Activated CD4-positive, alpha-beta T cell treated with anti-CD3 and anti-CD28 coated beads, Interleukin-2, amount 10 ng/mL, durations not matched to agents 7 days and 5 days (primary cell): ENCODE data around the gene ABCG1. TPM values are rescaled to one million over a fixed set of nuclear protein-coding genes. Genes with fewer than 3 reads are reported as not detected.

Experiments
- CTCF ChIA-PET: fragments of 350-600 bp; sonication (Branson Sonifier 250); formaldehyde crosslinking; loops from one replicate; lab custom pipeline; 2021; ENCODE audit warnings: antibody characterized with exemption; lab: Charles Lee
- POLR2A ChIA-PET: fragments of 350-600 bp; sonication (Branson Sonifier 250); formaldehyde crosslinking; loops from one replicate; lab custom pipeline; 2021; ENCODE audit warnings: antibody characterized with exemption; lab: Charles Lee
- DNase-seq: peaks from one replicate; pipeline ENCODE4 v3.0.0-alpha.2; 2020
- H3K27ac Mint-ChIP-seq: one replicate; pipeline ENCODE4 v1.8.0; 2021; ENCODE audit warnings: mild to moderate bottlenecking, moderate library complexity, mixed read lengths
- H3K27me3 Mint-ChIP-seq: one replicate; pipeline ENCODE4 v1.8.0; 2021; ENCODE audit warnings: mixed read lengths
- H3K36me3 Mint-ChIP-seq: one replicate; pipeline ENCODE4 v1.8.0; 2021; ENCODE audit warnings: low read depth, mixed read lengths
- H3K4me1 Mint-ChIP-seq: one replicate; pipeline ENCODE4 v1.8.0; 2021; ENCODE audit warnings: mixed read lengths
- H3K4me3 Mint-ChIP-seq: one replicate; pipeline ENCODE4 v1.8.0; 2021; ENCODE audit warnings: mild to moderate bottlenecking, moderate library complexity, mixed read lengths
- H3K9me3 Mint-ChIP-seq: one replicate; pipeline ENCODE4 v1.8.0; 2021; ENCODE audit warnings: mixed read lengths
- total RNA-seq, 2 experiments: library from RNA; stranded (reverse); gene quantifications; one replicate each; pipeline ENCODE4 v1.2.3, GENCODE V29; 2021

ABCG1 gene
- total RNA-seq, 2 experiments from 2014 or later: 10.2 to 12.3 TPM

DNA sequence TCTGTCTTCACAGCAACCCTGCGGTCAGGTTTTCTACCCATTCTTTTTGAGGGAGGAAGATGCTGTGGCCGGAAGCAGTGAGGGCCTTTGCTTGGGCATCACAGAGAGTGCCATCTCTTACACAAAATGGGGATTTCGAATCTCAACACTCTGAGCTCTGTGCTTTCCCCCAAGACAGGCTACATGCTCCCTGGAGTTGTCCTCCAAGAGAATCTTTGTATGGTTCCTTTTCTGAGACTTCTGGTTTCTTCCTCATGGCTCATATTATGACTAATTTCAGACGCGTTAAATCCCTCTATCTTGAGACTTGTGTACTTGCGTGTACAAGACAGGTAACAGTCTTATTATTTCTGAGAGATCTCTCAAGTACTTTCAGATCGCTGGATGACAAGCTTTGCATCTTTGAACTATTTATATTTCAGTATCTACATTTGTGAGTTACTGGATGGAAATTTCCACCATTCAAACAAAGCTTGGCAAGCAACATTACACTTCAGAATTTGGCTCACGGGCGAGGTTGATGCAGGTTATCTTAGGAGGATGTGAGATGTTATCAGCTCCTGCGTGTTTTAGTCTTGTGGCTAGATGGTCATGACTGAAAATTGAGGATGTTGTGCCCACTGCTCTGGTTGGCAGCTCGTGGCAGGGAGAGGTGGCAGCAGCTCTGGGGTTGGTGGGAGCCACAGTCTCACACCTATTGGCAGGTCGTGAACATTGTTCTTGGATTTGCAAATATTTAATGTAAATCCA, 19.4 kb downstream of the ABCG1 start:
- Mint-ChIP-seq H3K4me3 (peak overlapping the region; percentile 27), H3K9me3 (no peaks in the 10 kb centered on the region), H3K4me1 (peaks cover 73% of the 10 kb centered on the region), H3K36me3 (peaks cover 4% of the 10 kb centered on the region), H3K27me3 (no peaks in the 10 kb centered on the region), H3K27ac (peak overlapping the region; percentile 88)
- peak; percentile 74 for DNase-seq
- ChIA-PET CTCF (interaction anchor here (0.6 to 4.6 kb wide), 12 partner anchors 10 to 93 kb away, joined by 3 to 25 read pairs (median 7); no protein-coding TSS in a partner anchor), POLR2A (interaction anchor here (0.7 kb wide), 1 partner anchor 462 kb away, joined by 4 read pairs; no protein-coding TSS in a partner anchor)

DNA sequence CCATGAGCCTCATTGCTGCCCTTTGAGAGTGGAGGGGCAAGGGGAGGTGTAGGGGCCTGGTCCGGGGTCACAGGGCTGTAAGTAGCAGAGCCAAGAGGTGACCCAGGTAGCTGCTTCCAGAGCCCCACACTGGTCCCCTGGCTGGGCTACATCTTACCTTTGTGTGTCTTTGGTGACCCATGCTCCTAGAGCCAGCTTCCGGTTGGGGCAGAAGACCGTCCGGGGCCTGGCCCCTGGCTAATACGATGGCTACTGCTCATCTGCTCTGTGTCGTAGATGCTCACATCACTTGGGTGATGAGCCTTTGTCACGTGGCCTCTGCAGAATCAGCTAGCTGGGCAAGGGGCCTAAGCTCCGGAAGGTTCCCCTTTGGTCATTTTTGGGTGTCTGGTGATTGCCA, 20.6 kb downstream of the ABCG1 start:
- no peaks in the 10 kb centered on the region for H3K9me3 Mint-ChIP-seq
- H3K4me1 Mint-ChIP-seq: peaks cover 61% of the 10 kb centered on the region
- ChIA-PET CTCF (interaction anchor here (1.7 to 4.6 kb wide), 5 partner anchors 11 to 94 kb away, joined by 9 to 25 read pairs (median 13); no protein-coding TSS in a partner anchor), POLR2A (no interaction called here)
- DNase-seq: no peak
- H3K36me3 Mint-ChIP-seq: peaks cover 4% of the 10 kb centered on the region
- no peak overlapping the region for H3K27ac Mint-ChIP-seq
- H3K27me3 Mint-ChIP-seq: no peaks in the 10 kb centered on the region
- H3K4me3 Mint-ChIP-seq: no peak overlapping the region

DNA sequence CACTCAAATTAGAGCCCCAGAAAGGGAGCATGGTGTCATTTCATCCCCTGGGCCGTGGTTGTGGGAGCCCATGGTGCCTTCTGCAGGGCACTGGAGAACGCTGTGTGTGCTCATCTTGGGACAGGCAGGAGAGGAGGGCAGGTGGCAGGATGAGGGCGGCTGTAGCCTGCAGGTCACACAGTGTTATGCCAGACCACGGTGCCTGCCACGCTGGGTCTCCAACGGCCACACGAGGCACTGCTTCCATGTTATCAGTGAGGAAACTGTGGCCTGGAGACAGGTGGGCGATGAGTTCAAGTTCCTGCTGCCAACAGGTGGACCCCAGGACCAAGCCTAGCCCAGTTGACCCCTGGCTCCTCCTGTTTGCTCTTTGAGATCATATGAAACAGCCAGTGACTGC, 21.0 kb downstream of the ABCG1 start:
- Mint-ChIP-seq H3K4me1 (peaks cover 60% of the 10 kb centered on the region), H3K36me3 (peaks cover 4% of the 10 kb centered on the region), H3K4me3 (no peak overlapping the region), H3K27ac (no peak overlapping the region), H3K9me3 (no peaks in the 10 kb centered on the region), H3K27me3 (no peaks in the 10 kb centered on the region)
- ChIA-PET CTCF (interaction anchor here (2.8 to 4.6 kb wide), 2 partner anchors 19 to 20 kb away, joined by 11 to 25 read pairs; no protein-coding TSS in a partner anchor), POLR2A (no interaction called here)
- no peak for DNase-seq

DNA sequence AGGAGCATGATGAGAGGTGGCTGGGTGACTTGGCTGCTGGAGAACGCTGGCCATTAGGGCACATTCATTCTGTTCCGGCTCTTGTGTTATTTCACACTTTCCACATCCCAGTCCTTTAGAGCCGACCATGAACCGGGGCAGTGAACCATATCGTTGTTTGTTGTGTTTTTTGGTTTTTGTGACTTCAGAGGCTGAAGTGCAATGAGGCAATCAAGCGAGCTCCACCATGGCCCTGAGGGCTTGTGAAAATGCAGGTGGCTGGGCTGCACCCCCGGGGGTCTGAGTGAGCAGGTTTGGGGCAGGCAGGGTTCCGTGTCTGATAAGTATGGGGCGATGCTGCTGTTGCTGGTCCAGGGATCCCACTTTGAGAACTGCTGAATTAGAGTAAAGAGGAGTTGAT, 23.7 kb downstream of the ABCG1 start:
- no peaks in the 10 kb centered on the region for H3K9me3 Mint-ChIP-seq
- H3K36me3 Mint-ChIP-seq: peaks cover 2% of the 10 kb centered on the region
- ChIA-PET POLR2A (no interaction called here), CTCF (interaction anchor here (0.9 to 2.4 kb wide), 2 partner anchors 16 to 97 kb away, joined by 3 to 11 read pairs; no protein-coding TSS in a partner anchor)
- no peaks in the 10 kb centered on the region for H3K27me3 Mint-ChIP-seq
- no peak overlapping the region for H3K4me3 Mint-ChIP-seq
- DNase-seq: no peak
- H3K27ac Mint-ChIP-seq: no peak overlapping the region
- H3K4me1 Mint-ChIP-seq: peaks cover 40% of the 10 kb centered on the region

DNA sequence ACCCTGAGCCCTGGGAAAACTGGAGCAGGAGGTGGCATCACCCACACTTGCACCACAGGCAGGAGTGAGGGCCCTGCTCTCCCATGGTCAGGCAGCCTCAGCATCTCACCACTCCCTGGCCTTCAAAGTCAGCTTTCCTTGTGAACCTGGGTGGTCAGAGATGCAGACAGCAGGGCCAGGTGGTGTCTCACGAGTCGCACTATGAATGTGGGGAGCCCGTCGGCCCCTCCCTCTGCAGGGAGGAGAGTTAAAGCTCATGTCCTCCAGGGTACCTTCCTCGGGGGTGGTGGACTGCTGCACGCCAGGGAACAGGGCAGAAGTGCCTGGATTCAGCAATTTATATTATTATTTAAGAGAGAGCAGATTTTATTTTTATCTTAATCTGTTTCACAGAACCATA, 24.1 kb downstream of the ABCG1 start:
- ChIA-PET POLR2A (no interaction called here), CTCF (interaction anchor here (0.9 to 2.4 kb wide), 2 partner anchors 16 to 98 kb away, joined by 3 to 11 read pairs; no protein-coding TSS in a partner anchor)
- Mint-ChIP-seq H3K27me3 (no peaks in the 10 kb centered on the region), H3K4me1 (peaks cover 36% of the 10 kb centered on the region), H3K9me3 (peaks cover under 1% of the 10 kb centered on the region), H3K27ac (no peak overlapping the region), H3K4me3 (no peak overlapping the region), H3K36me3 (peaks cover 3% of the 10 kb centered on the region)
- no peak for DNase-seq

DNA sequence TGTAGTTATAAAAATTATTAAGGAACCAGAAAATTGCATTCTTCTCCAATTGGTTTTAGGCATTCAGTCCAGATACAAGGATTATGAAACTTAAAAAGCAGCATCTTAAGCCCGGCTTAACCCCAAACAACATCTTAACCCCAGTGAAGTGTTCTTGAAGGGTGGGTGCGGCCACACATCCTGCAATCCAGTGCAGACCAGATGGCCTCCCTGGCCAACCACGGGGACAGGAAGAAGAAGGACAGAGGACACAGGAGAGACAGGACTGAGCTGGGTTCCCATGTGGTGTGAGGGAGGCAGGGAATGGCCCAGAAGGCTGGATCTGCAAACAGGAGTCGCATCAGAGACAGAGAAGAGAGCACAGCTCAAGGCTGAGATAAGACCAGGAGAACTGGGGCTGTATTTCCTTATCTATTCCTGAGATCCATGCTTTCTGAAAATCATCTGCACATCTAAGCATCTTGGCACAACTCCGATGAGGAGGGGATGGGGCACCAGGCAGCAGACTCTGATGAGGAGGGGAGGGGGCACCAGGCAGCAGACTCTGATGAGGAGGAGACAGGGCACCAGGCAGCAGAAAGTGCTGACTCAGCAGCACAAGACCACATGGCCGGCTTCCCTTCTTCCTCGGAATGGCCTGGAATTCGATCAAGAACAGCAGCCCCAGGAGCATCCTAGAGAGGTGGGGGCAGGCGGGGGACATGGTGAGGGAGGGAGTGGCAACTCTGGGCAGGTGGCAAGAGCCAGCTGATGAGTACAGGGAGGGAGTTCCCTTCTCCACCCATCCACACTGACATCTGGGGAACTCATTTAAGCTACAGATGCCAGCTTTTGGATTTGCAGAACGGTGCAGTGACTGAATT, 26.6 kb downstream of the ABCG1 start:
- Mint-ChIP-seq H3K4me3 (no peak overlapping the region), H3K27ac (no peak overlapping the region), H3K27me3 (no peaks in the 10 kb centered on the region), H3K4me1 (peaks cover 19% of the 10 kb centered on the region), H3K36me3 (peaks cover 3% of the 10 kb centered on the region), H3K9me3 (peaks cover 2% of the 10 kb centered on the region)
- DNase-seq: no peak
- POLR2A ChIA-PET: no interaction called here
- CTCF ChIA-PET: interaction anchor here (0.5 to 2.1 kb wide), 4 partner anchors 13 to 826 kb away, joined by 3 to 7 read pairs (median 5); no protein-coding TSS in a partner anchor

DNA sequence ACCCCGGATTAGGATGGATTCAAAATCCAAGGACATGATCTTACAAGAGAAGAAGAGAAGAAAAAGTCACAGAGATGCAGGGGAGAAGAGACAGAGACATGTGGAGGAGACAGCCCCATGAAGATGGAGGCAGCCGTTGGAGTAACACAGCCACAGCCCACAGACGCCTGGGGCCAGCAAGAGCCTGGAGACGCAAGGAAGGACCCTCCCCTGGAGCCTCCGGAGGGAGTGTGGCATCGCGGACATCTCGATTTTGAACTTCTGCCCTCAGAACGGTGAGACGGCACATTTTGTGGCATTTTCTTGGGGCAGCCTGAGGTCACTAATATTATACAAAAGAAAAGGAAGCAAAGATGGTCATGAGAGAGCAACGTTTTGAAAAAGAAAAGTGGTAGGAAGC, 28.8 kb downstream of the ABCG1 start:
- ChIA-PET POLR2A (no interaction called here), CTCF (no interaction called here)
- no peak overlapping the region for H3K4me3 Mint-ChIP-seq
- H3K27me3 Mint-ChIP-seq: no peaks in the 10 kb centered on the region
- H3K4me1 Mint-ChIP-seq: peaks cover 13% of the 10 kb centered on the region
- H3K9me3 Mint-ChIP-seq: peaks cover 2% of the 10 kb centered on the region
- H3K36me3 Mint-ChIP-seq: peaks cover 3% of the 10 kb centered on the region
- no peak for DNase-seq
- H3K27ac Mint-ChIP-seq: no peak overlapping the region

DNA sequence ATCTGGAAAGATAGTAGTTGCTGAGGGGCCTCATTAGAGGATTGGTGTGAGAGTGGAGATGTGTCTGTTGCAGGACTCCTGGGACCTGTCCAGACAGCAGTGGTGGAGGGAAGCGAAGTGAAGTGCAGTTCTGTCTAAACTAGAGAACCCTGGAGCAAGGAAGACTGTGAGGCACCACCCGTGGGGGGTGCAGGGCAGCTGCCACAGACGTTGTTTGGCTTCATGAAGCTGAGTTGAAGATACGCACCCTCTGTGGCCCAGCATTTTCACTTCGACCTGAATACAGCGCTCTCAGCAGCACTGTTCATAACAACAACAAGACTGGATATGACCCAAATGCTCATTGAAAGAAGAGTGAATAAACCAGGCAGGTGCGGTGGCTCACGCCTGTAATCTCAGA, 29.3 kb downstream of the ABCG1 start:
- H3K4me3 Mint-ChIP-seq: no peak overlapping the region
- no peaks in the 10 kb centered on the region for H3K27me3 Mint-ChIP-seq
- peaks cover 3% of the 10 kb centered on the region for H3K36me3 Mint-ChIP-seq
- ChIA-PET POLR2A (no interaction called here), CTCF (no interaction called here)
- H3K9me3 Mint-ChIP-seq: peaks cover 2% of the 10 kb centered on the region
- no peak overlapping the region for H3K27ac Mint-ChIP-seq
- H3K4me1 Mint-ChIP-seq: peaks cover 13% of the 10 kb centered on the region
- DNase-seq: no peak

DNA sequence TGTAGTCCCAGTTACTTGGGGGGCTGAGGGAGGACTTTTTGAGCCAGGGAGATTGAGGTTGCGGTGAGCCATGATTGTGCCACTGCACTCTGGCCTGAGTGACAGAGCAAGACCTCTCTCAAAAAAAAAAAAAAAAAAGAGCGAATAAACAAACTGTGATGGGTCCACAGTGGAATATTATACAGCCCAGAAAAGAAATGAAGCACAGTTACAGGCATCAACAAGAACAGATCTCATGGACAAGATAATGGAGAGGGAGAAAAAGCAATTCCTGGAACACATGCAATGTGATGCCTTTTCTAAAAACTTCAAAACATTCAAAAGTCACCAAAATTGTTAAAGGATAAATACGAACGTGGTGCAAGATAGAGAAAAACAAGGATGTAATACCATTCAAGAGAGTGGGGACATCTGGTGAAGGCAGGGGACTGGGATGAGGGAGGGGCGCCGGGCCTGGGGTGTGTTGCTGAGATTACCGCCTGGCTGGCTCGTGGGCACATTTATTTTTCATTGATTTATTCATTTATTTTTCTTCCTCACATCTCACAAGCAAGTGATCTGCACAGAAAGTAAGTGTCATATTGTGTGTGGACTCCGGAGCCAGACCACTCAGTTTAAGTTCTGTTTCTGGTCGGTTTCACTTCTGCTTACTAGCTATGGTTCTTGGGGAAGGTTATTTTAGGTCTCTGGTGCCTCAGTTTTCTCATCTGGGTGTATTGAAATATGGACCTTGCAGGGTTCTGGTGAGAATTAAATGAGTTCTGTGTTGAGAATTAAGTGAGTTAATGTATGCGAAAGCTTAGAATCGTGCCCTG, 30.1 kb downstream of the ABCG1 start:
- no peak overlapping the region for H3K4me3 Mint-ChIP-seq
- H3K27ac Mint-ChIP-seq: no peak overlapping the region
- peaks cover 3% of the 10 kb centered on the region for H3K36me3 Mint-ChIP-seq
- H3K27me3 Mint-ChIP-seq: no peaks in the 10 kb centered on the region
- peaks cover 2% of the 10 kb centered on the region for H3K9me3 Mint-ChIP-seq
- CTCF ChIA-PET: interaction anchor here (0.8 to 1.8 kb wide), 3 partner anchors 10 to 84 kb away, joined by 3 to 5 read pairs (median 4); no protein-coding TSS in a partner anchor
- no peak for DNase-seq
- POLR2A ChIA-PET: no interaction called here
- H3K4me1 Mint-ChIP-seq: peaks cover 19% of the 10 kb centered on the region

DNA sequence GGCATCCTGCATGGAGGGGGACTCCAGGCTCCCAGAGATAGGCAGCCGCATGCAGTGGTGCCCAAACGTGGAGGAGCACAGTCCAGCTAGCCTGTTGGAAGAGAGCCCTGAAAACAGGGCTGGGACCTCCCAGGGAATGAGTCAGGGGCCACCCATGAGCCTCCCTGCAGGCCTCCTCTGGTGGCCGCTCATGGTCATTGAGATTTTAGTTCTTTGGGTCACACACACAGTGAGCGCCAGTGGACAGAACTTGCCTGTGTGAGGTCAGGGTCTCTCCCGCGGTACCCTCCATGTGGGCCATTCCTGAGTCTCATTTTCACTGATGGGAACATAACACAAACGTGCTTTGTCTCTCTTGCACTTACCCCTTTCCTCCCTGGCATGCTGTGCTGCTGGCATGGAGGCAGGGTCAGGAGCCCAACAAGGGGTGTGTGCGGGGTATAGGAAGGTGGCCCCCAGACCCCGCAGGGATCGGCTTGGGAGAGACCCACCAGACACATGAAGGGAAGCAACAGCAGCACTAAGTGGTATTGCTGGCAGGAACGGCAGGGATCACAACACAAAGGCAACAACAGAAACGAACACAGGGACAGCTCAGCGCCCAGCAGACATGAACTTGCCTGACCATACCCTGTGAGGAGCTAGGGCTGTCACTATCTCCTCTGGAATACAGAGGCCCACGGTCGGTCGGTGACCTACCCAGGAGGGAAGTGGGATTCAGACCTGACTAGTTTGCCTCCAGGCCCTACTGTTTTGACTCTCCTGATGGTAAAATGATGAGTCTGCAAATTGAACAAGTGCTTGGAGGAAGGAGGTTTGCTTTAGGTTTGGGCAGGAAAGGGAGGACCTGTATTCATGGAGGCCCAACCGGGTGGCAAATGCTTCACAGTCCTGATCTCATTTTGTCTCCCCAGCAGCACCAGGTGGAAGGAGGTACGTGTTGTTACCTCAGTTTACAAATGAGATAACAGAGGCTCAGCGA, 31.8 kb downstream of the ABCG1 start:
- peaks cover 20% of the 10 kb centered on the region for H3K4me1 Mint-ChIP-seq
- H3K36me3 Mint-ChIP-seq: peaks cover 3% of the 10 kb centered on the region
- no peak overlapping the region for H3K4me3 Mint-ChIP-seq
- H3K27me3 Mint-ChIP-seq: no peaks in the 10 kb centered on the region
- ChIA-PET POLR2A (no interaction called here), CTCF (interaction anchor here (1.3 to 2.1 kb wide), 4 partner anchors 8 to 99 kb away, joined by 3 to 5 read pairs (median 4); no protein-coding TSS in a partner anchor)
- no peak overlapping the region for H3K27ac Mint-ChIP-seq
- H3K9me3 Mint-ChIP-seq: peaks cover 2% of the 10 kb centered on the region
- no peak for DNase-seq

DNA sequence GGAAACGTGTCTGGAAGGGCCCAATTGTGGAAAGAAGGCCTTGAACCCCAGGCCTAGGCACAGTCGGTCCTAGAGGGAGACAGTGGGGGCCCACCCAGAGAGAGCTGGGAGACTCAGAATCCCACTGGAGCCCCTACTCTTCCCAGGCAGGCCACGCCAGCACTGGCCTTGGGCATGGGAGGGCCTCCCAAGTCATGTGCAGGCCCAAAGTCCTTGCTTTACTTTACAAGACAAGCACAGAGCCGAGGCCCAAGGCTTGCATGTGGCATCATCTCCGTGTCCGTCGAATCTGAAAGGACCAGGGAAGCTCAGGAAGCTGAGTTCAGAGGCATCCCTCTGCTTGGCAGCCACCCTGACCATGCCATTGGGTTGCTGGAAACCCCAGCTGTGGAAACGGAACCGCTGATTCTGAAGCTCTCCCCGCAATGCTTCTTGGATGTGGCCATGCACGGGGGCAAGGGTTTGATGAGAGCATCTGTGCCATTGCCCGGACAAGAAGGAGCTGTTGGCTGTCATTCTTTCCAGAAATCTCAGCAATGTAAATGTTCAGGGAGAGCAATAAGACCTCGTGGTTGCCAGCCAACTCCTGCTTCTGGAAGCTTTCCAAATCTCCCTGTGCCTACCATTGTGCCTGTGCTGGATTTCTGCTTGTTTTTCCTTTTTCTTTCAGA, 32.8 kb downstream of the ABCG1 start:
- Mint-ChIP-seq H3K4me3 (no peak overlapping the region), H3K4me1 (peaks cover 20% of the 10 kb centered on the region), H3K27ac (no peak overlapping the region), H3K36me3 (peaks cover 3% of the 10 kb centered on the region), H3K27me3 (no peaks in the 10 kb centered on the region), H3K9me3 (peaks cover 2% of the 10 kb centered on the region)
- ChIA-PET CTCF (interaction anchor here (1.0 to 2.1 kb wide), 6 partner anchors 14 to 107 kb away, joined by 3 to 5 read pairs (median 3); no protein-coding TSS in a partner anchor), POLR2A (interaction anchor here (0.6 kb wide), 1 partner anchor 33 kb away, joined by 5 read pairs; the partner anchor contains the start of gene ABCG1)
- DNase-seq: no peak
